Stimulated activated CD4-positive, alpha-beta T cell treated with anti-CD3 and anti-CD28 coated beads, Interleukin-1b, Interleukin-23, amount 100 ng/mL, for 48 hours (primary cell): ENCODE measurements around the gene ADGRG6.

Experiments used
- DNase-seq: peaks from one replicate; pipeline ENCODE4 v3.0.0-alpha.2; 2020

Gene ADGRG6

DNA sequence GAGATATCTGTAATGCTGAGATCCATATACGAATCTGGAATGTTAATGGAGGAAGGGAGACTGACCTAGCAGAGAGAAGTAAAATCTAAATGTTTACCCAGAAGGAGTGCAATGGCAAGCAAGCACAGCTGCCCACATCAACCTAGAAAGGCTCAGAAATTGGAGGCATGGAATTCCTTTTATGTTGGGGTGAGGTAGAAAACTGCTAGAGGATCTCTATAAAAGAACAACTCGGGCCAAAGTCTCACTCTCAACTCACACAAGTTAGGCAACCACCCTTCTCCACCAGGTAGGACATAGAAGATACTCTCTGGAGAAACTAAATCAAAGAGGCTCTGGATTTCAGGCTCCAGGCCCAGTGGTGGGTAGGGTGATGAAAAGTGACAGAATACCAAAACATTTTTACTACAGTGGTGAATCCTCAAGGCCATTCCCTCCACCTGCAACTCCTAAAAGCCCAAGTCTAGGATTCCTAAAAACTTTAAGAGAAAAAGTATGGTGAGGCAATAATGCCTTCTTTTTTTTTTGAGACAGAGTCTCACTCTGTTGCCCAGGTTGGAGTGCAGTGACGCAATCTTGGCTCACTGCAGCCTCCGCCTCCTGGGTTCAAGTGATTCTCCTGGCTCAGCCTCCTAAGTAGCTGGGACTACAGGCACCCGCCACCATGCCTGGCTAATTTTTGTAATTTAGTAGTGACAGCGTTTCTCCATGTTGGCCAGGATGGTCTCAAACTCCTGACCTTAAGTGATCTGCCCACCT lies 9.5 kb upstream of the ADGRG6 start:
- no peak for DNase-seq

DNA sequence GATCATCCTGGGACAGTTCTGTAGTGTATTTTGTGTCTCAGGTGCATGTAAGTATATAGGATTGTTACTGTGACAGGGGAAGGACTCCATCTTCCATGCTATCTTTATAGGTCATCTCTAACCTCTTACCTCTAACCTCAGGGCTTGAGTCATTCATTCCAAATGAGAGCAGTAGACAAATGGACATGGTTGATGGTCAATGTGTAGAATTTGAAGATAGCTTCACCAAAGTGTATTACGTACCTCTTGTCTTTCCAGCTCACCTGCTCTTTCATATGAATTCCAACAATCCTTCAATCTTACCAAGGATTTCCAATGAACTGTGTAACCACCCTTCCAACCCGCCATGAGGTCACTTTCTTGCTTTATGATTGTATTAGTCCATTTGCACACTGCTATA lies 8.7 kb upstream of the ADGRG6 start:
- no peak for DNase-seq

DNA sequence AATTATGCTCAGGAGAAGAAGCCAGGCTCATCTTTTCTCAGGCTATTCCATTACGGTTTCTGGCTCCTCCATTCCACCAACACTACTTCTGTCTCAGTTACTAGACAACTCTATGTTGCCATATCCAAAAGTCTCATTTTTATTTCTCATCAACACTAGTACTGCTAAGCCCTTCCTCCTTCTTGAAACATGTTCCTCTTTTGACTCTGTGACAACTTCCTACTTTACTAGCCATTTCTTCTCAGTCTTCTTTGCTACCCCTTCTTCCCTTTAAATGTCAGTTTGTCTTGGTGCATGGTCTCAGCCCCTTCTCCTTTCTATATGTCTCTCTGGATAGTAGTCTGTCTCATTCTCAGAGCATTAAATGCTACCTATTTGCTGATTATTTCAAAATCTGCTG lies 7.1 kb upstream of the ADGRG6 start:
- DNase-seq, result no peak

DNA sequence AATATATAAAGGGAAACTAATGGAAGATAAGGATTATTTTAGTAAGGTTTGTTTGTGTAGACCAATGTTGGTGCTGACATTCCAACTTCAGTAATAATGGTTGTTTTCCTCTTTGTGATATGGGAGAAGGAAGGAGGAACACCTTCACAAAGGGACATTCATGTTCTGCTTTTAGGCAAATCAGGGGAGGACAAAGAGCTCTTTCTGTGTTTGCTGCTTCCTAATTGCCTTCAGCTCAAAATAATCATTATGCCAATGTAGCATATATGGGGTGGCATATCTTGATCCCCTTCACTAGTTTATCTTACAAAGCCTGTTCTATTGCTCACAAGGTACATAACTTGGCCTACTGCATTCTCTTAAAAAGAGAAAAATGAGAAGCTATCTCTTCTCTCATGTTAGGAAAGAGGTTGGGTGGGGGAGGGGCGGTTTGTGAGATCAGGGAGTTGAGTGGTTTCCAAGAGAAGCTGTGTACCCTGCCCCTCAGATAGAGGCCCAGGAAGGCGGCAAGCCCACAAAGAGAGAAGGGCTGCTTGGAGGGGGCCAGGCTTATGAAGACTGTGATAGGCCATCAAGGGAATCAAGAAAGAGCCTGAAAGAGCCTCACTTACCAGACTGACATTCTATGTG lies 4.7 kb upstream of the ADGRG6 start:
- DNase-seq, result no peak

DNA sequence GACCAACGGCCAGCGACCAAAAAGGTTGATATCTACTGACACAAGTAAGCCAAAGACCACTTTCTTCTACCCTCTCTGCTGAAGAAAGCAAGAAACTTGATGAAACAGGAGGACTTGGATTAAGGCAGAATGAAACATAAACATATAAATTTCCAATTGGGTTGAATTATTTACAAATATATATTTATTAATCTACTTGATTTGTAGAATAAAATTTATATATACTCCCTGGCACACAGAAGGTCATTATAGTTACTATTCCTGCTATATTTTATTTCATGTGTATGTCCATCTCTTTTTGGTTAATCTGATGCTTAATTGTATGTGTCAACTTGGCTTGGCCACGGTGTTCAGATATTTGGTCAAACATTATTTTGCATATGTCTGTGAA lies 4.2 kb upstream of the ADGRG6 start:
- no peak for DNase-seq

DNA sequence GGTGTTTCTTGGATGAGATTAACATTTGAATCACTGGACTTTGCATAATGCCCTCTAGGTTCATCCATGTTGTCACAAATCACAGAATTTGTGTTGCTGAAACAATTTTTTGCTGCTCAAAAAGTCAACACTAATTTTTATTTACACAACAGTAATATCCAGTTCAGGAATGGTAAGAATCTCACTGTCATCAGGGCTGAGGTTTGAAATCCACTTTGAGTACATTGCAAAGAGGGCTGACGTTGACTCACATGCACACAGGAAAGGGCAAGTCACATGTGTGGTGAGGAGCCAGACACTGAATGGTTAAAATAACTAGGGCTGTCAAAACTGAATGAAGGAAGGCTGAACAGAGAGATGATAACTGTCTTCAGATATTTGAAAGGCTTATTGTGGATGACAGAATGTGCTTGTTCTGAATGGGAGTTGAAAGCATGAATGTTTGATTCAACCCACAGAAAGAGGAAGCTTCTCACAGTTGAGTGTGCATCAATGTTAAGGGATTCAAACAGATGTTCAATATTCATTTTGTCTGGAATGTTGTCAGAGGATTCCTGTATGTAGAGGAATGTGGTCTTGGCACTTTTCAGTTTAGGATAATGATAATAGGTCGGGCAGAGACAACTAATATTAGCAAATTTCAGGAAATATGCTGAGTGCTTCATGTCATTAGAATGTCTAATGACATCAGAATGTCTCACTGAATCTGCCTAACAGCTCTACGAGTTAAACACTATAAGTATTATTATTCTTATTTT lies 3.6 kb upstream of the ADGRG6 start:
- no peak for DNase-seq

DNA sequence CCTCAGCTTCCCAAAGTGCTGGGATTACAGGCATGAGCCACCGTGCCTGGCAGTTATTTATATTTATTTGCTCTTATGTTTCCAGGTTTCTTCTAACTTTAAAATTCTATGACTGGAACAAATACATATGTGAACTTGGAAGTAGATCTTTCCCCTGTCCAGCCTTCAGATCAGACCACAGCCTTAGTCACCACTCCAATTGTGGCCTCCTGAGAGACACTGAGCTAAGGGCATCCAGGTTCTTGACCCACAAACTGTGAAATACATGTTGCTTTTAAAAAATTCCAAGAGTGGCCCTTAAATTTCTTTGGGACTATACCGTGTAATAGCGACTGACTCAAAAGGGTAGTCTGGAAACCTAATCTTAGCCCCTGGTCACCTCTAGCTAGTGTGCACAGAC lies 1.5 kb upstream of the ADGRG6 start:
- DNase-seq, result no peak

DNA sequence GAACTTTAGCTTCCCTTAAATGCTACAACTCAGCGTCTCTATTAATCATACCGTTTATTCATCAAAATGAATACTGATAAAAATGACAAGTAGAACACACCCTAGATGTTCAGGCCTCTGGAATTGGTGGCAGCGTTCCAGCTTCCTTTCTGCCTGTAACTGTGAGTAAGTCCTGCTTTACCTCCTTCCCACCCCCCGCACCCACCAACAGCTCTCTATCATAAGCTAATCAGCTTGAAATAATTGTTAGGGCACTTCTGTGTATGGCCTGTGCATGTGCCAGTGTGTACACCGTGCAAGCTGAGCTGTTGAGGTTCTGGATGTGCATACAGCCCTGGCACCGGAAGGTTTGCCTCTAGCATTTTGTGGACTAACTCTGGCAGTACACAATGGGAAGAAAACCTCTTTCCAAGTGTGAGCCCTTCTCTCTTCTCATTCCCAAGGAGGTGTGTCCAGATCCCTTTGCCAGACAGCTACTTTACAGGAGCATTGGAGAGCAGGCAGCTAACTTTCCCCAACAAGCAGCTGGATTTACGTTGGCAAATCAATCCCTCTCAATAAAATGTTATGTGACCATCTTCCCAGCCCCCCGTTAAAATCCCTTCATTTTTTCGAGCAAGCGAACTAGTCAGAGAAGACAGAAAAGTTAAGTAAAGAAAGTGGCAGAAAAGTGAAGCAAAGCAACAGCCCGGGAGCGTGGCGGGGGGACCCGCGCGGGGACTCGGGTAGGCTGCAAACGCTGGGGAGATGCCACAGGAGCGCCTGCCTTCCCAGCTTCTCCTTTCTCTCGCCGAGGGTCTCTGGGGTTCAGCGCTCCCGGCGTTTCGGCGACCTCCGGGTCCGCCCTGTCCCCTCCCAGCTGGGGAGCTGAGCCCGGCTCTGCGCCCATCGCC lies 803 bp upstream of the ADGRG6 start:
- no peak for DNase-seq

DNA sequence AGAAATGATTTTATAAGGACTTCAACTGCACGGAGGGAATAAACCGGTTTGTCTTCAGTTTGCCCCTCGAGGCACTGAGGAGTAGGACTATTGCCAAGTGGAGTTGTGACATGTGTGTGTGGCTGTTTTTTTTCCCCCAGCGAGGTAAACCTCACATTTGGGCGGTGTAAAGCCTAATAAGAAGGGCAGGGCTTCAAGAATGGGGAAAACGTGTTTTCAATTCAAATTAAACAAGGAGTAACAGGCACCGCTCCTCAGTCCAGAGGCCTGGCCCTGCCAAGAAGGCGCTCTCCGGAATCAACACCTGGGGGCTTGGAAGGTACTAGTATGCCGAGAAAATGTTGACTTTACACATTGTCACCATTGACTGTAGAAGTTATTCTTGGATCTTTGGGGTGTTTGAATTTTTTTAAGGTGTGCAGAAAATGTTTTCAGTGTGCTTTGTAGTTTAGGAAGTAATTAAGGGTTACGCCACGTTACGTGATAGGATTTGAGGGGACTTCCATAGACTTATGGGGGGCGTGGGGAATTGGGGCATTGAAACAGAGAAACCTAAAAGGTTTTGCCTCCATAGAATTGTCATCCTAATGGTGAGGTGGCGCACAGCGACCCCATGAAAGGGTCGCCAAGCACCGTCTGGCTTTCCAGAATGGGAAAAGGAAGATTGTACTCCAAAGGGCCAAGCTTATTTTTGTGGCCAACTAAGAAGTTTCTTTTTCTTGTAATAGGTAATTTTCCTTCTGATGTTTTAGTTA lies 791 bp downstream of the ADGRG6 start:
- no peak for DNase-seq

DNA sequence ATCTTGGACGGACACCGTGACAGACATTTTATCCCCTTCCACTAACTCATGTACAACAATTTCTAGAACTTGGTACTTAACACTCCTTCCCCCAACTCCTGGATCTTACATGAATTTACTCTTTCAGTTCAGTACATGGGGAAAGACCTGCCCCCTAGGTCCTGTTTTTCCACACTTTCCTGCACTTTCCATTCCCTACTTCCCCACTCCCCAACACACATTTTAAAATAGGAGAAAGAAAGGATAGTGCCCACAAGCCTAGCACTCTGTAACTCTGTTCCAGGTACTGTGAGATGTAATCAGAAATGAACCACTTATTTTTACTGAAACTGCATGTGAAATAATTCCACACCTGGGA lies 1.3 kb downstream of the ADGRG6 start:
- no peak for DNase-seq

DNA sequence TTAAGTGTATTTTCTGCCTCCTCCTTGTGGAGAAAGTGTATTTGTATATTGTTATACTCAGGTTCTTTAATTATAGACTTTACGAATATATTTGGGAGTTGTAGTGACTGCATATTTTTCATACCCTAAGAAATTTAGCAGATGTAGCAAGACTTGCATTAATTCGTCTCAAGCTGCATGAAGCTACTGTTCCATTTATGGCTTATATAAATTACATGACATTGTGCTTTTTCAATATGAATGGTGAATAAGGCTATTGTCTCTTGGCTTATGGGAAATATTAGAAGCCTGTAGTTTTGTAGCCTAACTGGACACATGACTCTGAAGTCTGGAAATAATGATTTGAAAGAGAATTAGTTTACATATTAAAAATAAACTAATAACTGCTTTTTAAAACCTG lies 2.4 kb downstream of the ADGRG6 start:
- no peak for DNase-seq

DNA sequence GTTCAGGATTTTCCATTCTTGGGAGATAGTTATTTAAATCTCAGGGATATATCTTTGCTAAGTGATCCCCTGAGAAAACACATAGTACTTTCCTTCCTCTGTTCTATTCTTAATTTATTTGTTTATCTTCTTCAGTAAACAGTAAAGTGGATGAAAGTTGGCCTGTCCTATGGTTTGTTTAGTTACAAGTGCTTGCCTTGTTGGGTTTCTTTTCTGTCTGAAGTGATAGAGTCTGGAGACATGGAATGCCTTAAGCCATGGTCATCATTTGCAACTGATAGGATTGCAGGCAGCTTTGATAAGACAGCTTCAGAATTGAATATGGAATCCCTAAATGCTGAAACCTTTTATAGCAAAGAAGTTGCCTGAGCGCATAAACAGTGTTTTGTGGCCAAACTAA lies 4.9 kb downstream of the ADGRG6 start:
- no peak for DNase-seq

DNA sequence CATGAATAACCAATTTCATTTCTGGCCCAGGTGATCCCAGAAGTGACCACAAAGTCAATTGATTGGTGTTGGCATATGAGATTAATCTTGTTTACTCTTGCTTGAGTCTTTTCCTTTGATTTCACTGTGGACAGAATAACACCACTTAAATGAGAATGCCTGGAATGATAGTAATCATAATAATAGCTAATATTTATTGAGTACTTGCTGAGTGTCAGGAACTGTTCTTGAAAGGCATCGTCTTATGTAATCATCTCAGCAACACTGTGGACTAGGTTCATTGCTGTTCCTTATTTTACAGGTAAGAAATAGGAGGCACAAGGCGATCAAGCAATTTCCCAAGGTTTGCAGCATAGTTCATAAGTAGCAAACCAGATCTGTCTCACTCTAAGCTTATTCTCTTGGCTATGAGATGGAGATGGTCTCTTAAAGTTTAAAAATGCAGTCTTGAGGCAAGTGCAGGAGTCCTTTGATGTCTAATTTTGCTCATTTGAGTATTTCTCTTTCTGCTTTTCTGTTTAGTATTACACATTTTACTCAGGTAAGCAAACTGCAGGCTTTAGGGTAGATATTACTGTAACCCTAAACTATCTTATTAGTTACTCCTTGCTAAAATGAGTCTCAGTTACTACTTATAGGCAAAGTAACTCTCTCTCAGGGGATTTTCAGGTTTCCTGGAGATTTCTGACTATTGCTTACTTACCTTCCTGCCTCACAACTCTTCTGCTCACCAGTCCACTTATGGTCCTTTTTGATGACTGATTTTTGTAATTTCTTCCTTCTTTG lies 6.3 kb downstream of the ADGRG6 start:
- DNase-seq, result no peak

DNA sequence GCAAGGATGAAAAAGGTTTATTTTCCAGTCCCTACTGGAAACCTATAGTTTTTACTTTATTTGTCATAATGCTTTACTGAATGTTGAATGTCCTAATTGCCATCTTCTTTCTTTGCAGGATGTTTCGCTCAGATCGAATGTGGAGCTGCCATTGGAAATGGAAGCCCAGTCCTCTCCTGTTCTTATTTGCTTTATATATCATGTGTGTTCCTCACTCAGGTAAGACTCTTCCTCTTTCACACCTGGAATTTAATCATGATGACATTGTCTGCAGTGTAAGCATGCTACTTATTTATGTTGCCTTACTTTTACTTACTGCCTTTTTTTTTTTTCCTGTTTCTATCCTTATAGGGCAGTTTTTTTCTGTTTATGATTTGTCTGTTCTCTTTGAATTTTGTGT lies 7.6 kb downstream of the ADGRG6 start:
- DNase-seq, result no peak

DNA sequence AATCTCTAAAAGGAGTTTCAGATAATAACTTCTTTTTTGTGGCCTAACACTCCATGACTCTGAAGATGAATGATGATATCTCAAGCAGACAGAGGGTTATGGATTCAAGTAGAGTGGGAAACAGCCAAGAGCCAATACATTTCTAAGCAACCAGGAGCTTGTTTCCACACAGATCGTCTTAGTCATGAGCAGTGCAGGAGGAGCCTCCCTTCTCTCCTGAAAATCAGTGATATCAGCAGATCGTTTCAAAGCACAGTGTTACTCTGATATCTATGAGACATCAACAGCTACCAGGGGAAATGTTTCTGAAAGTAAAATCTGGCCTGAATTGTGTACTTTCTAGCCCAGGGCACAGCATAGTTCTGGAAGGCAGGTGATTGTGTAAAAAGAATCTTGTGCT lies 11.5 kb downstream of the ADGRG6 start:
- DNase-seq, result no peak

DNA sequence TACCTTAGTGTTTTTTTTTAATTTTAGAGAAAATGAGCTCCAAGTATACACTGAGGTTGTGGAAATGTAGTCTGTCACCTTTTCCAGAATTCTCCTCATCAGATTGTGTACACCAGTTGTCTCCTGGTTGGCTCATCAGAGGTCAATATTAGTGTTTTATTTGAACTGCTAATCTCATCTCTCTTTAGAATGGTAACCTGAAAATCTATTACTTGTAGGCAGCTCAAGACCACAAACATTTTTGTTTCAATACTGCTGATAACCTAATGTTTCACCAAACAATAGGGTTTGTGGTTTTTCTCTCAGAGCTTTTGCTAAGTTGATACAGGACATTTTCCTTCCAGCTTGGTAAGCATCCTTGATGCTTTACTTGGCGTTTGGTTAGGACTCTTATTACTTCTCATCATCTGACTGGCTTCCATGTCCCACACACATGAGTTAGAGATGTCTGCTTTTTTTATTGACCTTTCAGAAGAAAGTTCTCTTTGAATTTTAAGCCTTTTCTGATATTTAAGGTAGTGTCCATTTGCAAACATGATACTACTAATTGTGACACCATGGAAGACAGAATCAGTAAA lies 15.1 kb downstream of the ADGRG6 start:
- no peak for DNase-seq

DNA sequence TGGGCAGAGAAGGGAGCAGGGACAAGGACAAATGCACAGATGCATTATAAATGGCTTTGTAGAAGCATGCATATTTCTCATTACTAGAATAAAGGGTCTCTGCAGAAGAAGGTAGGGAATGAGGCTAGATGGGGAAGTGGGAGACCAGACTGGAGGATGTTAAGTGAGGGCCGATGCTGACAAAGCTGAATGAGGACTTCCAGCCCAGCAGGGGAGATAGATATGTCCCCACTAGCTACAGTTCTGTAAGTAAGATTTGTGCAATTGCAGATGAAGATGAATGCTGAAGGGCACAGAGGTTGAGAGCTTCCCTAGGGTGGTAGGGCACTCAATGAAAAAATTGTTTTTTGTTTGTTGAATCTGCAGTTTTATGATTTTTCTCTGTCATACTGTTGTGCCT lies 16.9 kb downstream of the ADGRG6 start:
- no peak for DNase-seq

DNA sequence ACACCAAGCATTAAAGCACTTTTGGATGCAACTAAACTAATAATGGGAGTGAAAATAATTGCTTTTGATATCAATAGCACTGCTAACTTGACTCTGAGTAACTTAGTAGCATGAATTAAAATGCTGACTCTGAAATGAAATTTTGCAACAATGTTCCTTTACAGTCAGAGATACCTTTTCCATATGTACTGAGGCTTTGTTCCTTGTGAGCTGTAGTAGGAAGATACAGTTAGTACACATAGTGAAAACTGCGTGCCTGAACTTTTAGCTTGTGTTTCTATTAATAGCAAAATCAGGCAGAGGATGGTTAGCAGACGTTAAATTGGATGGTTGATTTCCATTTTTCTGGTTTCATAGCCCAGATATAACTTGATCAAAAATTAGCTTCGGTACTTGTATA lies 18.6 kb downstream of the ADGRG6 start:
- DNase-seq, result no peak

DNA sequence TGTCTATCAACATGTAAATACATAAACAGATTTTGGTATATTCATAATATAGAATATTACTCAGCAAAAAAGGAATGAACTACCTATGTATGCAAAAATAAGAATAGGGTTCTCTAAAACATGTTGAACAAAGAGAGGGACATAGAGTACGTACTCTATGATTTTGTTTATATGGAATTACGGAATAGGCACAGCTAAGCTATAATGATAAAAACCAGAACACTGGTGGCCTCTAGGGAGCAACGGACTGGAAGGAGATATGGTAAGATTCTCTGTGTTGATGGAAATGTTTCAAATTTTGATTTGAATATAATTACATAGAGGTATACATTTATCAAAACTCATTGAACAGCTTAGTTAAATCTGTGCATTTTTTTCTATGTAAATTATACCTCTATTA lies 19.6 kb downstream of the ADGRG6 start:
- no peak for DNase-seq

DNA sequence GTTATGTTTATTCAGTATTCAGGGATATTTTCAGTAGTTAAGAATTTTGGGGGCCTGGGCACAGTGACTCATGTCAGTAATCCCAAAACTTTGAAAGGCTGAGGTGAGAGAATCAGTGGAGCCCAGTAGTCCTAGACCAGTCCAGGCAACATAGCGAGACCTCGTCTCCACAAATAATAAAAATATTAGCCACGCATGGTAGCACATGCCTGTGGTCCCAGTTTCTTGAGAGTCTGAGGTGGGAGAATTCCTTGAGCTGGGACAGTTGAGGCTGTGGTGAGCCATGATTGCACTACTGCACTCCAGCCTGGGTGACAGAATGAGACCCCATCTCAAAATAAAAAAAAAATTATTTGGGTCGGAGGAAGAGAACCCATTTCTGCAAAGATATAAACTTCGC lies 20.3 kb downstream of the ADGRG6 start:
- no peak for DNase-seq

DNA sequence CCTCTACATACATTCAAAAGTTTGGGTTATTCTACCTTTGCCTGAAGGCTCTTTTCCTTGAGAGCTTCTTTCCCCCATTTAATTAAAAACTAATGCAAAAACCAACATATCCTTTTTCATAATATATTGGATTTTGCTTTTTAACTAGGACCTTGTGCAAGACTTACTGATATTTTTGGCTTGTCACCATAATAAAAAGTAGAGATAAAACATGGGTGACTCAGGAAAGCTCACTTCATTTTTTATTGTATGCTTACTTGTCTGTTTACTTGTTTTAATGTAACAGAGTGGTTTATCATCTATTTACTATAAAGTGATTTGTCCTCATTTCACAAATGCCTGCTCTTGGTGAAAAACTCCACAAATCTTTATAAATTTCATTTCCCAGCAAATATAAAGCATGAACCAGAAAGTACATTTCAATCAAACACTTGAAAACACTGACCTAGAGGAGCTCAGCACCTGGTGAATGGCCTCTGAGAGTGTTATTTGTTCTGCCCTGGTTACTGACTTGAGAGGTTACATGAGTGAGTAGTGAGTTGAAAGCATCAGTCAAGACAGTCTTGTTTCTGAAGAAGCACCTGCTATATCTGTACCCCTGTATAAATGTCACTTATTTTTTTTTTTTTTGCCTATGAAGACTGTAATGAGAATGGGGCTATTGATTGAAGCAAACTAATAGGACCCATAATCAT lies 20.8 kb downstream of the ADGRG6 start:
- DNase-seq, result no peak
